Measurements from ENCODE around the gene C11orf24.

DNA sequence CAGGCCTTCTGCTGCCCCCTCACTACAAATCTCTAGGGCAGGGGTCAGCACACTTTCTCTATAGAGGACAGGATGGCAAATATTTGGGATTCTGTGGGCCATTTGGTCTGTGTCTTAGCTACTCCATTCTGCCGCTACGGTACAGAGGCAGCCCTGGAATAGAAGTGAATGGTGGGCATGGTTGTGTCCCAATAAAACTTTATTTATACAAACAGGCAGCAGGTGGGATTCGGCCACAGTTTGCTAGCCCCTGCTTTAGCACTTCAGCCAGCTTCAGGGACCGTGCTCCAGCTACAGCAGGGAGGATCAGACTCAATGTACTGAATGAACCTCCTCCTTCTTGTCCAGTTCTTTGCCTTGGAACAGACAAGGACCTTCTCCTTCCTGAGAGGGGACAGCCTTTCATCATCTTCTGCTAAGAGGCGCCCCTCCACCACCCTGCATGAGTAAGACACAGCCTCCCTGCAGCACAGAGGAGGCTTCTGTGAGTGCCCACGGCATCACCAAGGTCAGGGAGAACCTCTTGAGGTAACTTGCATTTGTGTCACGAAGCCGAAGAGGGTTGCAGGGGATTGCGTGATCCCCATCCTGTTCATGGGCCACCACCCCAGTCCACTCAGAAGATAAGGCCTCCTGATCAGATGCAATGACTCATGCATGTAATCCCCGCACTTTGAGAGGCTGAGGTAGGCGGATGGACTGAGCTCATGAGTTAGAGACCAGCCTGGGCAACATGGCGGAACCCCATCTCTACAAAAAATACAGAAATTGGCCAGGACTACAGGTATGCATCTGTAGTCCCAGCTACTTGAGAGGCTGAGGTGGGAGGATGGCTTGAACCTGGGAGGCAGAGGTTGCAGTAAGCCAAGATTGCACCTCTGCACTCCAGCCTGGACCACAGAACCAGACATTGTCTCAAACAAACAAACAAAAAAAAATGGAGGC lies 4.6 kb downstream of the C11orf24 start:
- TF ChIP-seq, protein P1, sequence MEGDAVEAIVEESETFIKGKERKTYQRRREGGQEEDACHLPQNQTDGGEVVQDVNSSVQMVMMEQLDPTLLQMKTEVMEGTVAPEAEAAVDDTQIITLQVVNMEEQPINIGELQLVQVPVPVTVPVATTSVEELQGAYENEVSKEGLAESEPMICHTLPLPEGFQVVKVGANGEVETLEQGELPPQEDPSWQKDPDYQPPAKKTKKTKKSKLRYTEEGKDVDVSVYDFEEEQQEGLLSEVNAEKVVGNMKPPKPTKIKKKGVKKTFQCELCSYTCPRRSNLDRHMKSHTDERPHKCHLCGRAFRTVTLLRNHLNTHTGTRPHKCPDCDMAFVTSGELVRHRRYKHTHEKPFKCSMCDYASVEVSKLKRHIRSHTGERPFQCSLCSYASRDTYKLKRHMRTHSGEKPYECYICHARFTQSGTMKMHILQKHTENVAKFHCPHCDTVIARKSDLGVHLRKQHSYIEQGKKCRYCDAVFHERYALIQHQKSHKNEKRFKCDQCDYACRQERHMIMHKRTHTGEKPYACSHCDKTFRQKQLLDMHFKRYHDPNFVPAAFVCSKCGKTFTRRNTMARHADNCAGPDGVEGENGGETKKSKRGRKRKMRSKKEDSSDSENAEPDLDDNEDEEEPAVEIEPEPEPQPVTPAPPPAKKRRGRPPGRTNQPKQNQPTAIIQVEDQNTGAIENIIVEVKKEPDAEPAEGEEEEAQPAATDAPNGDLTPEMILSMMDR (conservative IDR thresholded peaks at IDR 0.05), result no peak
- no peak for TF ChIP-seq ZFX (IDR thresholded peaks at IDR 0.05)

Measured in C4-2B (cell line).